Measurements from ENCODE around the gene SEPTIN12.

- no peak for TF ChIP-seq CTCF (IDR thresholded peaks at IDR 0.05)
- TF ChIP-seq EP300 (IDR thresholded peaks at IDR 0.05) = no peak
- no peak for TF ChIP-seq POLR2A (IDR thresholded peaks at IDR 0.05; ENCODE audit: low read depth)
- TF ChIP-seq POLR2AphosphoS5 (IDR thresholded peaks at IDR 0.05) = no peak
These were observed 41.9 kb downstream of the SEPTIN12 start for GRCh38 chr16:4746215-4746614.

All from esophagus muscularis mucosa (tissue), 4 donors.